MCF 10A (cell line): ENCODE data around the gene GPR39. TPM values are rescaled to one million over a fixed set of nuclear protein-coding genes. Genes with fewer than 3 reads are reported as not detected.
A peak's percentile ranks its signal among the peaks of the same experiment; 100 is the strongest.

Experiments
- BruUV-seq: library from RNA; stranded (reverse); fragments of 400-500 nt; replicated peaks from 2 replicates; lab custom pipeline; 2021; lab: Mats Ljungman, UMichigan
- CTCF ChIA-PET: fragments of 300-600 bp; sonication (Branson Sonifier 250); formaldehyde crosslinking; extraction: SDS; loops from one replicate; lab custom pipeline; 2021; ENCODE audit warnings: antibody characterized with exemption, inconsistent platforms; lab: Yijun Ruan, JAX
- POLR2A ChIA-PET: fragments of 300-600, 350-650 bp; sonication (Branson Sonifier 250); formaldehyde crosslinking; extraction: SDS; loops from one replicate; lab custom pipeline; 2020; ENCODE audit warnings: antibody characterized with exemption, inconsistent platforms; lab: Yijun Ruan, JAX
- DNase-seq: peaks from one replicate; pipeline ENCODE4 v3.0.0-alpha.2; 2018; ENCODE audit not compliant: unreplicated experiment
- H3K27ac Mint-ChIP-seq: one replicate; pipeline ENCODE4 v1.8.0; 2022; ENCODE audit warnings: mild to moderate bottlenecking, low read depth, mixed read lengths; ENCODE audit not compliant: unreplicated experiment
- H3K27me3 Mint-ChIP-seq: one replicate; pipeline ENCODE4 v1.8.0; 2022; ENCODE audit warnings: mixed read lengths; ENCODE audit not compliant: insufficient read depth, unreplicated experiment
- H3K36me3 Mint-ChIP-seq: one replicate; pipeline ENCODE4 v1.8.0; 2022; ENCODE audit warnings: mild to moderate bottlenecking, moderate library complexity, mixed read lengths; ENCODE audit not compliant: insufficient read depth, unreplicated experiment
- H3K4me1 Mint-ChIP-seq: one replicate; pipeline ENCODE4 v1.8.0; 2022; ENCODE audit warnings: mixed read lengths; ENCODE audit not compliant: insufficient read depth, unreplicated experiment
- H3K4me3 Mint-ChIP-seq: one replicate; pipeline ENCODE4 v1.8.0; 2022; ENCODE audit warnings: mild to moderate bottlenecking, moderate library complexity, mixed read lengths; ENCODE audit not compliant: unreplicated experiment
- H3K9me3 Mint-ChIP-seq: one replicate; pipeline ENCODE4 v1.8.0; 2022; ENCODE audit warnings: mixed read lengths; ENCODE audit not compliant: unreplicated experiment
- CTCF ChIP-seq: fragments of 200-600 bp; IDR thresholded peaks from one replicate; pipeline ENCODE4 v1.8.0; 2022; ENCODE audit warnings: antibody characterized with exemption, mild to moderate bottlenecking; ENCODE audit not compliant: unreplicated experiment
- intact Hi-C: fragments of 100-400 bp; cut with micrococcal nuclease; formaldehyde crosslinking; loops from 2 replicates; pipeline ENCODE4 v1.14.1; 2022
- total RNA-seq: library from RNA; stranded (reverse); gene quantifications from 2 replicates; pipeline ENCODE4 v1.2.3, GENCODE V29; 2022

The GPR39 gene
- total RNA-seq, 1 experiment from 2014 or later: 7.2 TPM

GRCh38 chr2:132438691-132439090, 22.1 kb downstream of the GPR39 start:
- POLR2A ChIA-PET: interaction anchor here (0.6 to 2.1 kb wide), 9 partner anchors 9 to 104 kb away, joined by 3 to 10 read pairs (median 5); partner anchors contain the start of gene GPR39
- CTCF ChIA-PET: interaction anchor here (0.7 to 3.3 kb wide), 10 partner anchors 11 to 1405 kb away, joined by 3 to 29 read pairs (median 4); partner anchors contain the start of gene GPR39
- no peaks in the 10 kb centered on the region for H3K9me3 Mint-ChIP-seq
- no TSS peak for BruUV-seq
- peaks cover 33% of the 10 kb centered on the region for H3K4me1 Mint-ChIP-seq
- no peak for TF ChIP-seq CTCF
- peak overlapping the region; percentile 95 for H3K27ac Mint-ChIP-seq
- H3K27me3 Mint-ChIP-seq: no peaks in the 10 kb centered on the region
- peak; percentile 97 for DNase-seq
- intact Hi-C loops: loop anchor here (1.0 to 5.0 kb wide), 2 partner anchors 22 to 734 kb away; partner anchors contain the start of gene GPR39
- no peaks in the 10 kb centered on the region for H3K36me3 Mint-ChIP-seq
- H3K4me3 Mint-ChIP-seq: peak overlapping the region; percentile 55

GRCh38 chr2:132439703-132440398, 23.2 kb downstream of the GPR39 start:
- Mint-ChIP-seq H3K36me3 (no peaks in the 10 kb centered on the region), H3K4me3 (no peak overlapping the region), H3K27me3 (no peaks in the 10 kb centered on the region), H3K9me3 (no peaks in the 10 kb centered on the region), H3K27ac (peak overlapping the region; percentile 95), H3K4me1 (peaks cover 33% of the 10 kb centered on the region)
- DNase-seq: peak; percentile 64
- ChIA-PET CTCF (interaction anchor here (0.5 to 3.2 kb wide), 9 partner anchors 10 to 1404 kb away, joined by 3 to 29 read pairs (median 4); partner anchors contain the start of gene GPR39), POLR2A (interaction anchor here (0.9 to 2.1 kb wide), 8 partner anchors 10 to 40 kb away, joined by 3 to 10 read pairs (median 4); partner anchors contain the start of gene GPR39)
- BruUV-seq: no TSS peak
- no peak for TF ChIP-seq CTCF
- intact Hi-C loops: loop anchor here (5.0 kb wide), 1 partner anchor 732 kb away; no protein-coding TSS in a partner anchor

- CTCF ChIA-PET: no interaction called here
These were observed 24.4 kb downstream of the GPR39 start for GRCh38 chr2:132441051-132441450.

More at GRCh38 chr2:132441051-132441450, 24.4 kb downstream of the GPR39 start:
- Mint-ChIP-seq H3K4me1 (peaks cover 33% of the 10 kb centered on the region), H3K27ac (no peak overlapping the region), H3K9me3 (no peaks in the 10 kb centered on the region), H3K27me3 (no peaks in the 10 kb centered on the region), H3K4me3 (no peak overlapping the region), H3K36me3 (no peaks in the 10 kb centered on the region)
- no TSS peak for BruUV-seq
- POLR2A ChIA-PET: no interaction called here
- TF ChIP-seq CTCF: no peak
- intact Hi-C loops: no loop called here
- DNase-seq: no peak
